GM13977 (cell line): ENCODE results near the gene MET.

Experiments
- DNase-seq: peaks from one replicate; pipeline ENCODE4 v3.0.0; 2012; ENCODE audit warnings: low spot score
- CTCF ChIP-seq: IDR thresholded peaks from 2 replicates; pipeline ENCODE4 v1.5.1; 2012; ENCODE audit warnings: mild to moderate bottlenecking, control low read depth; ENCODE audit not compliant: insufficient read depth; ENCODE audit errors: extremely low read depth, missing control alignments
- in situ Hi-C: fragments of 300-500 bp; cut with MboI; formaldehyde crosslinking; loops from one replicate; pipeline ENCODE4 v1.12.0; 2022; ENCODE audit warnings: low sequenced_read_pairs, low pct_unique_long_range_greater_than_20kb, mixed read lengths, inconsistent platforms; ENCODE audit not compliant: unreplicated experiment

MET gene

DNA sequence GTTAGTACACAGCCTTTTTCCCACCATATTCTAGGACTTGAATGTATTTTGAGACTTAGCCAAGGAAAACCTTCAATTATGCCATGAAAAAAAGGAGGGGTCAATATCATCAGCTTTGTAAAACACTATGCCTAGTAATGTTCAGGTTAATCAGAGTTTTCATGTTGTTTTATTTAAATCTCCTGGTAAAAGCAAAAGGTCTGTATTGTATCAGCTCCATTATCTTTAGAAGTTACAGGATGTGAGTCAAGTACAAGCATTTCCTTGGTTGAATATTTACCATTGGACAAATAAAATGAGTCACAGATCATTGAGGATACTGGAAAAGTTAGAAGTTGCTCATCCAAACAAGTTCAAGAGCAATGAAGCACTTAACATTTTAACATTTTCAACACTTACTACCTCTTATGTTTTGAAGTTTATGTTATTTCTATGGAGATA, 100.4 kb downstream of the MET start:
- TF ChIP-seq CTCF: no peak
- no peak for DNase-seq
- in situ Hi-C loops: no loop called here

- no peak for DNase-seq
- no peak for TF ChIP-seq CTCF
- in situ Hi-C loops: no loop called here
Observed at GRCh38 chr7:116772926-116773749, 101.1 kb downstream of the MET start.

DNA sequence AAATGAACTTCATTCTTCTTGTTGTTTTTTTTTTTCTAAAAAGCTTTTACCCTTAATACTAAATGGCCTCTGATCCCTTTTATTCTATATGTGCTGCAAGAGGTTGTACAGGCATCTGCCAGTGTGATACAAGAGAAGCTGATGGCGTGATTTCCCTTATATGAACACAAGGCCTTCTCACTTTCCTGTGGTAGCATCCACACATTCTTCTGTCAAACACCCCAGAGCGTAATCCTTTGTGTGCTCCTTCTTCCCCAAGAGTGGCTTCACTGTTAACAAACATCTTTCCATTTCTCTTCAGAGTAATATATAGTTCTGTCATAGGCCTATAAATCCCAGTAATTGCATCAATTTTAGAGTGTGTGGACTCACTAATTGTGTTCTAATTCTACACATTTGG, 104.0 kb downstream of the MET start:
- in situ Hi-C loops: no loop called here
- TF ChIP-seq CTCF: no peak
- no peak for DNase-seq

GRCh38 chr7:116776610-116777289, 104.8 kb downstream of the MET start:
- no peak for TF ChIP-seq CTCF
- DNase-seq: no peak
- in situ Hi-C loops: no loop called here

DNA sequence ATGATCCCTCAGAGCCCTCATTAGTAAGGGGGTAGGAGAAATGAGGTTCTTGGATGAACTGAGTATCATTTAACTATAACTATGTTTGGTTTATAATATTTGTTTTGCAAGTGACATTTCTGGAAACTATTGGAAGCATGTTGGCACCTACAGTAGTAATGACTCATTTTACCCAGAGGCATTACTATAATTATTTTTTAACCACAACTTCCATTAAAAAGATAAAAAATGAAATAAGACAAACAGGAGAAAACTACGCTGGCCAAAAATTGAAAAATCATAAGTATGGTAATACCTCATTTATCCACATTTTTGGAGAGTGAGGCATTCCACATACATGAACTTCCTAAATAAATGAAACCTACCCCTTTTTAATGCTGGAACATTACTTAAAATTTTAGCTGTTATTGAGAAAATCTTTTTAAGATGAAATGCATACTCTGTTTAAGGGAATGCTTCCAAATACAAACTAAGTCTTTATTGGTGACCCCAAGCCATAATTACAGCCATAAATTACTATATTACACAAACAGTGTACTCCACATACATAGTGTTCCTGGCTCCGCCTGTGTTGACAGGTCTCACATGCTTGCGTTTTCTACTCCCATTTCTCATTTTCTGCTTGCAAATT, 105.8 kb downstream of the MET start:
- TF ChIP-seq CTCF: no peak
- in situ Hi-C loops: no loop called here
- DNase-seq: no peak

- no peak for TF ChIP-seq CTCF
- no peak for DNase-seq
- in situ Hi-C loops: no loop called here
Observed at GRCh38 chr7:116779216-116779615, 107.2 kb downstream of the MET start.
